ENCODE results near the gene HCRTR1.

DNA sequence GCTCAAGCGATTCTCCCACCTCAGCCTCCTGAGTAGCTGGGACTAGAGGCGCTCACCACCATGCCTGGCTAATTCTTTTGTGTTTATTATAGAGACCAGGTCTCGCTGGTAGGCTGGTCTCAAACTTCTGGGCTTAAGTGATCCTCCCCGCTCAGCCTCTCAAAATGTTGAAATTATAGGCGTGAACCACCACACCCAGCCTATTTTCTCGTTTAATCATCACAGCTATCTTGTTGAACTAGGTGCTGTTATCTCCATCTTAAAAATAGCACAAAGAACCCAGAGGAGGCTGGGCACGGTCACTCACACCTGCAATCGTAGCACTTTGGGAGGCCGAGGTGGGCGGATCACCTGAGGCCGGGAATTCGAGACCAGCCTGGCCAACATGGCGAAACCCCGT lies 58.3 kb downstream of the HCRTR1 start:
- TF ChIP-seq, protein P1, sequence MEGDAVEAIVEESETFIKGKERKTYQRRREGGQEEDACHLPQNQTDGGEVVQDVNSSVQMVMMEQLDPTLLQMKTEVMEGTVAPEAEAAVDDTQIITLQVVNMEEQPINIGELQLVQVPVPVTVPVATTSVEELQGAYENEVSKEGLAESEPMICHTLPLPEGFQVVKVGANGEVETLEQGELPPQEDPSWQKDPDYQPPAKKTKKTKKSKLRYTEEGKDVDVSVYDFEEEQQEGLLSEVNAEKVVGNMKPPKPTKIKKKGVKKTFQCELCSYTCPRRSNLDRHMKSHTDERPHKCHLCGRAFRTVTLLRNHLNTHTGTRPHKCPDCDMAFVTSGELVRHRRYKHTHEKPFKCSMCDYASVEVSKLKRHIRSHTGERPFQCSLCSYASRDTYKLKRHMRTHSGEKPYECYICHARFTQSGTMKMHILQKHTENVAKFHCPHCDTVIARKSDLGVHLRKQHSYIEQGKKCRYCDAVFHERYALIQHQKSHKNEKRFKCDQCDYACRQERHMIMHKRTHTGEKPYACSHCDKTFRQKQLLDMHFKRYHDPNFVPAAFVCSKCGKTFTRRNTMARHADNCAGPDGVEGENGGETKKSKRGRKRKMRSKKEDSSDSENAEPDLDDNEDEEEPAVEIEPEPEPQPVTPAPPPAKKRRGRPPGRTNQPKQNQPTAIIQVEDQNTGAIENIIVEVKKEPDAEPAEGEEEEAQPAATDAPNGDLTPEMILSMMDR (conservative IDR thresholded peaks at IDR 0.05; ENCODE audit: low read depth, low read length): no peak
- TF ChIP-seq EZH2phosphoT487 (IDR thresholded peaks at IDR 0.05; ENCODE audit: borderline replicate concordance, low read length): no peak
